Neural cell (in vitro differentiated cells): ENCODE measurements around the gene ITPR3.

ENCODE experiments used
- CTCF ChIP-seq: fragments of 450-650 bp; IDR thresholded peaks from 2 replicates; pipeline ENCODE4 v1.5.1; 2014; ENCODE audit warnings: antibody characterized with exemption, mild to moderate bottlenecking, moderate library complexity; ENCODE audit not compliant: poor library complexity, severe bottlenecking
- EP300 ChIP-seq: fragments of 450-650 bp; conservative IDR thresholded peaks from 2 replicates; pipeline ENCODE4 v1.6.1; 2014; ENCODE audit warnings: antibody characterized with exemption, mild to moderate bottlenecking, moderate library complexity; ENCODE audit not compliant: poor library complexity, severe bottlenecking
- EZH2 ChIP-seq: fragments of 200-600, 300-800 bp; shearing (Covaris generic), sonication (generic); IDR thresholded peaks from 2 replicates; pipeline ENCODE4 v1.6.1; 2014; ENCODE audit warnings: antibody characterized with exemption, low read length, borderline replicate concordance, mild to moderate bottlenecking; ENCODE audit not compliant: insufficient read depth, poor library complexity, severe bottlenecking
- MXI1 ChIP-seq: fragments of 450-650 bp; conservative IDR thresholded peaks from 2 replicates; pipeline ENCODE4 v1.6.1; 2014; ENCODE audit warnings: antibody characterized with exemption, mild to moderate bottlenecking; ENCODE audit not compliant: poor library complexity, severe bottlenecking
- POLR2AphosphoS5 ChIP-seq: IDR thresholded peaks from 2 replicates; pipeline ENCODE4 v1.6.1; 2012
- RAD21 ChIP-seq: fragments of 450-650 bp; conservative IDR thresholded peaks from 2 replicates; pipeline ENCODE4 v1.6.1; 2014; ENCODE audit warnings: antibody characterized with exemption, mild to moderate bottlenecking, moderate library complexity
- REST ChIP-seq: IDR thresholded peaks from 2 replicates; pipeline ENCODE4 v1.6.1; 2012; ENCODE audit warnings: borderline replicate concordance
- SMC3 ChIP-seq: fragments of 450-650 bp; conservative IDR thresholded peaks from 2 replicates; pipeline ENCODE4 v1.6.1; 2014; ENCODE audit warnings: antibody characterized with exemption, mild to moderate bottlenecking, moderate library complexity; ENCODE audit not compliant: poor library complexity
- TAF1 ChIP-seq: IDR thresholded peaks from 2 replicates; pipeline ENCODE4 v1.6.1; 2012; ENCODE audit warnings: low read depth

- no peak for TF ChIP-seq EP300
- TF ChIP-seq POLR2AphosphoS5 = no peak
- no peak for TF ChIP-seq CTCF
- TF ChIP-seq REST = no peak
- TF ChIP-seq MXI1 = no peak
- no peak for TF ChIP-seq EZH2
- no peak for TF ChIP-seq TAF1
- TF ChIP-seq SMC3 = no peak
- no peak for TF ChIP-seq RAD21
These were observed 52.7 kb downstream of the ITPR3 start for GRCh38 chr6:33673851-33674250.
